Embryonic facial prominence (tissue), 1 donor: Measurements from ENCODE around the gene TP53BP1.

Experiments used
- DNase-seq: peaks from one replicate; pipeline ENCODE4 v3.0.0-alpha.2; 2016; ENCODE audit errors: extremely low spot score

TP53BP1 gene

DNA sequence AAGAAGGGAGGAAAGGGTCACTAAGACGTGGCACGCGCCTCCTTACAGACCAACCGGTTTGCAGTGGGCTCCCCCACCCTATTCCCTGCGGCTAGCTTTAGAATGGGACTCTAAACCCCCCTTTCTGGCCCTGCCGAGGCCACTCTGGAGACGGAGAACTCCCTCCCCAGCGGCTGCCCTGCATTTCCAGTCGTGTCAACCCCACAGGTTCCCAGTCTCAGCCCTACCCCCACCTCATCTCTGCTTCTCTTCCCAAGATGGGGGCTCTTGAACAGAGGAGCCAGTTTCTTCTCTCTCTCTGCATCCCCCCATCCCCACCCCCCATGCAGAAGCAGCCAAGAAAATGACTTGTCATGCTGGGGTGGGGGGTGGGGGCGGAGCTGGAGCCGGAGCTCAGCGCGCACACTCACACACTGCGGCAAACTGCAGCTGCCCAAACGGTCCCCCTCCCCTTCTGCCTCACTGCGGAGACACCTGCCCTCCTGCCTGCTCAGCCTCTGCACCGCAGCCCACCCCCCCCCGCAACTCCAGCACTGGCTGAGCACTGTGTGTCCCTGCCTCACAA is 25.3 kb upstream of the TP53BP1 start:
- DNase-seq = peak; percentile 14

DNA sequence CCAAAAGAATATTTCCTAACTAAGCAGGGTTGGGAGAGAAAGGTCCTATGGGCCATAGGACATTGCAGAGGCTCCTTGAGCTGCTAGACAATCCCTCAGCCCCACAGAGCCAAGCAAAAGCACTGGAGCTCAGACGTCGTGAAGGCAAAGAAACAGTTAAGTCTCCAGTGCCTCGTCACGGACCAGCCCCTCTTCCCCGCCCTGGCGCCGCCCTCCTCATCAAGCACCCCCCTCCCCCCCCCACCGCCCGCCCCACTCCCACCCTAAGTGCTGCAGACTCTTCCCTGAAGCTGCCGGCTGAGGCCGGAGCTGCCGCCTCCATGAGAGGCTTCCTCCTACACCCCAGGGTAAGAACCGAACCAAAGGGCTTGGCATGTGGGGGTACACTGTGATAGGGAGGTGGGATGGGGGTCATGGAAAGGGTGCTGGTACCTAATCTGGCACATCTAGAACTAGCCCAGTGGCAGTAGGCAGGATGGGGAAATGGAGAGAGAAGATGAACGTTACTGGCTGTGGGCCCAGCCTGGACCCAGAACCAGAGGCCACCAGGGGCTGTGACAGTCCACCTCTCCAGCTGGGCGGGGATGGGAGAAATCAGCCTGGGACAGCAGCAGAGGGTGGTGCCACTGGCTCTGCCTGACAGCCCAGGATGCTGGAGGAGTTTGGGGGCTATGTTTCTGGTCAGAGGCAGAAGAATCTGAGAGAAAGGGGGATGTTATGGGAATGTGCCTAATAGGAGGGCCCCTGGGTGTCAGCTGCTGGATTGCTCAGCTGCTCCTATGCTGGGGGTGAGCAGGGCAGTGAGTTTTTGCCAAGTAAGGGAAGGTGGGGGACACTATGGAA is 24.6 kb upstream of the TP53BP1 start, which contains the start of gene MAP1A:
MAP1A (plus strand) TSS at position 255 of the 843 bp plus-strand sequence. CDS start 3,866 bp downstream, outside the sequence.
- DNase-seq = peak; percentile 52

DNA sequence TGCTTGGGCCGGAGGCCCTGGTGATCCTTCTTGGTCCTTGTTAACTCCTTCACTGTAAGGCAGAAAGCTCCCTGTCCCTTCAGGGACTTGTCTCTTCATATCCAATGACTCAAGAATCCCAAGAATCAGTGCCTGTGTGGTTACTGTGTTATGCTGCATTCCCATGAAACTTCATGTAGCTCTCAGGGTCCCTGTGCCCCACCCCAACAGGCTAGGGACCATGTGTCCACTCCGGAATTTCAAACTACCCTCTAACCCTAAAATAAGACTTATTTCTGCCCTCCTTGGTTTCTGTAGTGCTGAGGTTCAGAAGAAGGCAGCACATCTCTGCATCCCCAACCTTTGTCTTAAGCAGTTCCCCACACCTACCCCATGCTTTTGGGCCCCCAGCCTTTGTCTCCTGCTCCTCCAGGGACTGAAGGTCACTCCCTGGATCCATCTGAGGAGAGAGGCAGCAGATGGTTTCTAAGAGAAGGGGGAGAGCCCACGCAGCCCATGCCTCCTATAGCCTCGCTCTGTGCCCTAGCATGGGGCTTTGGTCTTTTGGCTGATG is 23.9 kb upstream of the TP53BP1 start:
- DNase-seq = no peak

DNA sequence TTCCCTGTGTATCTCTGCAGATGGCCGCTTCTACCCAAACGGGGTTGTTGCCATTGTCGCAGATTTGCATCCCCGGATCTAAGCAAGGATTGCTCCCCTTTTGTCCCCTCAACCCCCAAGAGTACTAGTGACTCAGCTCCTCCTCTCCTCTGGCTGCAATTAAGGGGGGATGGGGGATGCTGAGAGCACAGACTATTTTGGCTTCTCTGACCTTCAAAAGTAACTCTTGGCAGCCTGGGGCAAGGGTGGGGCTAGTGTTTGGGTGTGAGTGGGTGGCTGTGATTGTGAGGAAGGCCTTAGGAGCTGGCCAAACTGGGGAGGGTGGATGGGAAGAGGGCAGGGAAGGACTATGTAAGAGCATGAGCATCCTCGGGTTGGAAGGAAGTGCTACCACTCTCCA is 23.2 kb upstream of the TP53BP1 start:
- no peak for DNase-seq

DNA sequence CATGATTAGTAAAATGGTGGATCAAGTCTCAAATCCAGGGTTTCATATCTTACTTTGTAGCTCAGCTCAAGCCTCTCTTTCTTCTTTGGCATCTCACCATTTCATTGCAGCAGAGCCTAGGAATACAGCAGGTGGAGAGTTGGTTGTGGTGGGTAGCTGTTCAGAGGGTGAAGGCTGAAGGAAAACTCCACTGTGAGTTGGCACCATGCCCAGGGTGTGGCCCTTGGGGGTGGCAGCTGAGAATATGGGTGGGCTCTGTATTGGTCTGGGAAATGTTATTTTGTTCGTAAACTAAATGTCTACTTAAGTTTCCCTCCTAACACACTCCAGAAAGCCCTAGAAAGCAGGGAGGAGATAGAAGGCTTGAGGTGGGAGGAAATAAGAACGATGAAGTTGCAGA is 22.8 kb upstream of the TP53BP1 start:
- DNase-seq = no peak

DNA sequence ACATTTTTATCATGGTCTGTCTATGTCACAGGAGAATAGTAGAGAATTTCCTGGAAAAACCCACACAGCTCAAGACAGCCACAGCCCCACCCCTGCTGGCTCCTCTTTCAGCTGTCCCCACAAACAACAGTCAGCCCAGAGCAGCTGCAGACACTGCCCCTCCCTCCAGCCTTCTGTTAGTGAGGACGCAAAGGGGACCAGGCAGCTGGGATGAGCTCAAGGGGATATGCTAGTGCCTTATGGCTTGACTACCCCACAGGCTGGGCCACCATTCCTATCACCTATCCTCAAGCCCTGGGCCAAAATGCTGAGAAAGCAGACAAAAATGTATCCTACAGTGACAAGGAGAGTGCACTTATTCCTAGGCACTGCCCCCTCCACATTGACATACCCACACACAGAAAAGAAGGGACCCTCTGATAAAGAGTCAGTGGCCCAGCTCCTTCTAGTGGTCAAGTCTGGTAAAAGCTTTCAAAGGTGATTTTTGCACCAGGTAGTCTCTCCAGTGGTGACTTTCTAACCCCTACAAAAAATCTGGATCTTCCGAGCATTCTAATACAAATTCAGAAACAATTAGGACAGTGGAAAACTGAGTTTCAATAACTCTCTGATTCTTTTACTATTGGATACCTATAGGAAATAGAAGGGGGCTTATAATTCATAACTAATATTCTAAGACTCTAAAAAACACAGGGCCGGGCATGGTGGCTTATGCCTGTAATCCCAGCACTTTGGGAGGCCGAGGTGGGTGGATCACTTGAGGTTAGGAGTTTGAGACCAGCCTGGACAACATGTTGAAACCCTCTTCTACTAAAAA is 21.5 kb upstream of the TP53BP1 start:
- DNase-seq = no peak

DNA sequence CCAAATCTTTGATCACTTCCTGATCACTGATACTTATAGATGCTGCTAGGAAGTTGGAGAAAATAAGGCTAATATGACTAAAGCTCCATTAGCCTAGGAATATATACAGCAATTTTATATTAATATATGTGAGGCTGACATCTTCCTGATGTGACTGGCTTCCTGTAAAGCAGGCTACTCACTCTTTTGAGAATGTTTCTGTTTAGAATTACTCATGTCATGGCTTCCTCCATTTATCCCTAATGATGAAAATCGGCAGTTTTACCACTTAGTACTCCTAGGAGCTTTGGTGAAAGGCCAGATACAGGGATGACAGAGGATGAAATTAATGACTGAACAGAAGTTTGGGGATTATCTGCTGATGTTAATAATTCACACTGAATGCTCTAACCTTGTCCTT is 20.6 kb upstream of the TP53BP1 start:
- DNase-seq = no peak

- DNase-seq = no peak
These were observed 18.3 kb upstream of the TP53BP1 start for GRCh38 chr15:43511012-43511885.

- peak; percentile 97 for DNase-seq
These were observed 17.4 kb upstream of the TP53BP1 start for GRCh38 chr15:43510200-43511011.

- no peak for DNase-seq
These were observed 16.8 kb upstream of the TP53BP1 start for GRCh38 chr15:43509660-43510199.

DNA sequence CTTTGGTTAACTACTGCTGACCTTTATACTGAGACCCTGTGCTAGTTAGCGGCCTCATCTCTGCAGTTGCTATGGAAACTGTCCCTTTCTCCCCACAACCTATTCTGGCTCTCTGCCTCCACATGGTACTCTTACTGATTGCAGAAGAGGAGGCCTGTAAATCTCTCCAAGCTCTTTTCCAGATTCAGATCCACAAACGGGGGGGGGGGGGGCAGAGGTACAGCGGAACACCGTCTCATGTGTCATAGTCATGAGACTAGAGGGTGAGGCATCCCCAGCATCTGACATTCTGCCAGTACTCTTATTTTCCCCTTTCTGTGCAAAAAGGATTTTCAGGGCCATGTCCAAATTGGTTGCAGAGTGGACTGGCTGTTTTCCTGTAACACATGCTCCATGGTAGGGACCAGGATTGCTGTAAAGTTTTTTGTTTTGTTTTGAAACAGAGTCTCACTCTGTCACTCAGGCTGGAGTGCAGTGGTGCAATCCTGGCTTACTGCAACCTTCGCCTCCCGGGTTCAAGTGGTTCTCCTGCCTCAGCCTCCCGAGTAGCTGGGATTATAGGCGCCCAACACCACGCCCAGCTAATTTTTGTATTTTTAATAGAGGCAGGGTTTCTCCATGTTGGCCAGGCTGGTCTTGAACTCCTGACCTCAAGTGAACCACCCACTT is 16.2 kb upstream of the TP53BP1 start:
- no peak for DNase-seq

DNA sequence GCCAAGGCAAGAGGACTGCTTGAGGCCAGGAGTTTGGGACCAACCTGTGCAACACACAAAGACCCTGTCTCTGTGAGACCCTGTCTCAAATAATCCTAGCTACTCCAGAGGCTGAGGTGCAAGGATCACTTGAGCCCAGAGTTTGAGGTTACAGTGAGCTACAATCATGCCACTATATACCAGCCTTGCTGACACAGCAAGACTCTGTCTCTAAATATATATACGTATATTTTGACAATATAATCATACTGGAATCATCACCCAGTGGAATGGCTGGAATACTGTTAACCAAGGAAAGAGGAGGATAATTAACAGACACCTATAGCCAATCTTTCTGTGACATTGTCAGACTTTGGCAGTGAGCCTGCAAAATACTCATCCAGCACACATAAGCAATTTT is 15.5 kb upstream of the TP53BP1 start:
- DNase-seq = no peak

GRCh38 chr15:43505738-43506137 is 12.8 kb upstream of the TP53BP1 start:
- peak; percentile 81 for DNase-seq

GRCh38 chr15:43499635-43500034 is 6.7 kb upstream of the TP53BP1 start:
- DNase-seq = no peak

DNA sequence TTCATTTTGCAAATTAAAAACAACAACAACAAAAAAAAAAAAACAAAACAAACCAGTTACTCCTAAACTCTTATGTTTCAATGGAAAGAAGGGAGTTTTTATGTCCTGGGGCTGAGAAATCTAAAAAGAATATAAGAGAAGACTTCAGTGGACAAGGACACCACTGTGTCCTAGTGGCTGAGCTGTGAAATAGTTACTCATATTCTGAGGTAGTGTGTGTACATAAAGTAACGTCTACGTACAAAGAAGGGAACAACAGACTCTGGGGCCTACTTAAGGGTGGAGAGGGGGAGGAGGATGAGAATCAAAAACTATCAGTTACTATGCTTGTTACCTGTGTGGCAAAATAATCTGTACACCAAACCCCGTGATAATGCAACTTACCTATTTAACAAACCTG is 6.0 kb upstream of the TP53BP1 start:
- DNase-seq = no peak

DNA sequence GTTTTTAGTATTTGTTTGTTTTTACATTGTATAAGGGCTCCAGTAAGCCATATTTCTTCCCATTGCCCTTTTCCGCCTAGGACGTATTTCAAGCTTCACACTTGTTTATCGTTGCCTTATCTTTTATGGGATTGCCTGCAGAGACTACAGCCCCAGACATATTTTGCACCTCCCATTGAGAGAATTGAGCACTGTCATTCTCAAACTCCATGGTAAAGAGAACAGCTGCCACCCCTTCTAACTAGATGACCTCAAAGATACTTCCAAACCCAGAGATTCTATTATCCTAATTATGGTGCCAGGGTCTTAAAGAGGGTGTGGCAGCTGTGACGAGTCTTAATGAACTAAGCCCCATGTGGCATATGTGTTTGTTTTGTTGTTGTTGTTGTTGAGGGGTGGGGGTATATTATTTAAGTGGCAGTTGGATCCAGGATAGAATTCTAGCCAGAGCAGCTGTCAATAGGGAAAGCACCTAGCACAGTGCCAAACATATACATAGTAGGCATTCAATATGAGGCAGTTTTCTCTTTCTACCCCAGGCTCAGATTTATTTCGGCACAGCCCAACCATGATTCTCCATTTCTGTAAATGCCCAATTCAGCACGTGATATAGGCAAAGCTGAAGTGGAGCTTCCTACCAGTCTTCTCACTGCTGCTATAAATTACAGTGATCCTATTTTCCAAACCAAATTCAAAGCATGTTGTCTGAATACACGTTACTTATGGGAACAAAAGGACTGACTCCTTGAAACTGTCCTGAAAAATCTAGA is 932 bp upstream of the TP53BP1 start:
- no peak for DNase-seq

GRCh38 chr15:43492266-43492665 is 690 bp downstream of the TP53BP1 start:
- no peak for DNase-seq

DNA sequence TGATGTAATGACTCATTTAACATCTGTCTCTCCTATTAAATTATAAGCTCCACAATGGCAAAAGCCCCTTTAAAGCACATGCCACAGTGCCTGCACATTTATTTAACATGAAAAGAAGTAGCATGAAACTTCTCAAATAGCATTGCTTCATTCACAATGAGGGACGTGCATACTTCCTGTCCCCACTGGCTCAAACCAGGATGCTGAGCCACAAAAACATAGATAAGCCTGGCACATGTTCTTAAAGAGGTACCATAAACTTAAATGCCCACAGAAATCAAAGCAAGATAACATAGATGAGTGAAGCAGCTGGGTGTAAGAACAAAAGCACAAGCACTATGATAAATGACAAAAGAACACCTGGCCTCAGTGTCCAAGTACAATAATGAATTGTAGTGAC is 3.8 kb downstream of the TP53BP1 start:
- DNase-seq = no peak

DNA sequence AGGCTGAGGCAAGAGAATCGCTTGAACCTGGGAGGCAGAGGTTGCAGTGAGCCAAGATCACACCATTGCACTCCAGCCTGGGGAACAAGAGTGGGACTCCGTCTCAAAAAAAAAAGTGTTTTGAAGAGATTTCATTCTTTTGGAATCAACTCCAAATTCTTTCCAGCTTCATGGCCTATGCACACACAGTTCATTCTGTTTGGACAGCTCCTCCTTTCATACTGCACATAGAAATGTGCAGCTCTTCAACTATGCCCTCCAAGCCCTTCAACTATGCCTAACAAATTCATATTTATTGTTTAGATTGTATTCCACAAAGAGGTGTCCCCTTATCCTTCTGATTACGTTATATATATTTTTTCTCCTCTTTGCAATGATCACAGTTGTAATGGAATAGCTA is 4.2 kb downstream of the TP53BP1 start:
- no peak for DNase-seq
